Type B pancreatic cell (in vitro differentiated cells): ENCODE data around the gene EEPD1. TPM values are rescaled to one million over a fixed set of nuclear protein-coding genes. Genes with fewer than 3 reads are reported as not detected.

Experiments used
- DNase-seq: peaks from one replicate; pipeline ENCODE4 v3.0.0; 2021; ENCODE audit warnings: mixed read lengths; ENCODE audit not compliant: unreplicated experiment; ENCODE audit errors: extremely low spot score
- H3K27ac Mint-ChIP-seq: 2 replicates; pipeline ENCODE4 v1.8.0; 2021; ENCODE audit warnings: mild to moderate bottlenecking, mixed read lengths
- H3K27me3 Mint-ChIP-seq: 2 replicates; pipeline ENCODE4 v1.8.0; 2021; ENCODE audit warnings: mixed read lengths
- H3K36me3 Mint-ChIP-seq: 2 replicates; pipeline ENCODE4 v1.8.0; 2021; ENCODE audit warnings: mixed read lengths
- H3K4me1 Mint-ChIP-seq: one replicate; pipeline ENCODE4 v1.8.0; 2021; ENCODE audit warnings: mixed read lengths; ENCODE audit not compliant: unreplicated experiment
- H3K4me3 Mint-ChIP-seq: 2 replicates; pipeline ENCODE4 v1.8.0; 2021; ENCODE audit warnings: mild to moderate bottlenecking, mixed read lengths
- H3K9me3 Mint-ChIP-seq: 2 replicates; pipeline ENCODE4 v1.8.0; 2021; ENCODE audit warnings: mixed read lengths
- CTCF ChIP-seq: fragments of 200-600 bp; sonication (generic); conservative IDR thresholded peaks from 2 replicates; pipeline ENCODE4 v1.5.0; 2021; ENCODE audit warnings: antibody characterized with exemption, mild to moderate bottlenecking
- total RNA-seq: library from RNA; stranded (reverse); gene quantifications from 2 replicates; pipeline ENCODE4 v1.2.1, GENCODE V29; 2021; ENCODE audit warnings: low replicate concordance

Gene EEPD1
- total RNA-seq, 1 donor from 2014 or later = 35.8 TPM

GRCh38 chr7:36272567-36273269, 119.7 kb downstream of the EEPD1 start:
- Mint-ChIP-seq H3K36me3 (peaks cover 5% of the 10 kb centered on the region), H3K9me3 (peaks cover 4% of the 10 kb centered on the region), H3K4me3 (no peak overlapping the region), H3K27me3 (no peaks in the 10 kb centered on the region), H3K27ac (peak overlapping the region; percentile 62), H3K4me1 (peaks cover 39% of the 10 kb centered on the region)
- DNase-seq = no peak
- no peak for TF ChIP-seq CTCF

DNA sequence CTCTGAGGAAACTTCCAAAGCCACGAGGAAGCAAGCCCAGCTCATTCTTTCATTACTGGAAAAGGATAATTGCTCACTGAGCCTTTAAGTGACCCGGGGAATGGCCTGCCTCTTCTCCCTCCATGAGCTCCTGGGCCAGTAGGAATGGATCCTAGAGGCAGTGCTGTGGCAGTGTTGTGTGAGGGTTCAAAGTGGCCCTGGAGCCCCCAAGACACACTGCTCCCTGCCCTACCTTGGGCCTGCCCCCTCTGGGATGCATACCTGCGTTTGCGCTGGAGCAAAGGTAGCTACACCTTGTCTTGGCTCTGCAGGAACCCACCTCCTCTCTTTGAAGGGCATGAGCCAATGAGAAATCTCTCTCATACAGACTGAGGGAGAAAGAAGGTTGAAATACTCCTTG, 120.8 kb downstream of the EEPD1 start:
- Mint-ChIP-seq H3K4me3 (no peak overlapping the region), H3K27ac (no peak overlapping the region), H3K27me3 (no peaks in the 10 kb centered on the region), H3K9me3 (no peaks in the 10 kb centered on the region), H3K4me1 (peaks cover 40% of the 10 kb centered on the region), H3K36me3 (no peaks in the 10 kb centered on the region)
- no peak for TF ChIP-seq CTCF
- DNase-seq = no peak

- Mint-ChIP-seq H3K27me3 (peaks cover 10% of the 10 kb centered on the region), H3K36me3 (no peaks in the 10 kb centered on the region), H3K4me3 (no peak overlapping the region), H3K9me3 (no peaks in the 10 kb centered on the region), H3K4me1 (peaks cover 59% of the 10 kb centered on the region), H3K27ac (no peak overlapping the region)
- no peak for DNase-seq
- TF ChIP-seq CTCF = no peak
Measured at GRCh38 chr7:36275735-36276284, 122.8 kb downstream of the EEPD1 start.

GRCh38 chr7:36276428-36277248, 123.6 kb downstream of the EEPD1 start:
- peaks cover 67% of the 10 kb centered on the region for H3K4me1 Mint-ChIP-seq
- H3K9me3 Mint-ChIP-seq = no peaks in the 10 kb centered on the region
- no peak overlapping the region for H3K4me3 Mint-ChIP-seq
- no peak overlapping the region for H3K27ac Mint-ChIP-seq
- TF ChIP-seq CTCF = no peak
- no peaks in the 10 kb centered on the region for H3K36me3 Mint-ChIP-seq
- peaks cover 15% of the 10 kb centered on the region for H3K27me3 Mint-ChIP-seq
- DNase-seq = no peak

DNA sequence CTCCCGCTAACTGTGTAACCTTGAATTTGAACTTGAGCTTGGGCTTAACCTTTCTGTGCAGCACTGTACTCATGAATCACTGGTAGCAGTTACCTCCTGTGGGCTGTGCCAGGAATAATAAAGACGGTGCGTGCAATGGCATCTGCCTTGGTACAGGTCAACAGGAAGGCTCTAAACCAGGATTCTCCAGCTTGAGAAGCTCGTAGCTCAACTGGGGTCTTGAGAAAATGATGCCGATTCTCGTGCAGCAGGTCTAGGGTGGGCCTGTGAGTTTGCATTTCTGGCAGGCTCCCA, 124.1 kb downstream of the EEPD1 start:
- TF ChIP-seq CTCF = no peak
- Mint-ChIP-seq H3K27me3 (peaks cover 15% of the 10 kb centered on the region), H3K4me1 (peaks cover 64% of the 10 kb centered on the region), H3K4me3 (no peak overlapping the region), H3K36me3 (no peaks in the 10 kb centered on the region), H3K27ac (no peak overlapping the region), H3K9me3 (no peaks in the 10 kb centered on the region)
- no peak for DNase-seq
